ENCODE results near the gene CACNA1H. TPM values are rescaled to one million over a fixed set of nuclear protein-coding genes. Genes with fewer than 3 reads are reported as not detected.

The CACNA1H gene
- total RNA-seq, 2 experiments from 2014 or later, result 0.86 to 0.98 TPM

DNA sequence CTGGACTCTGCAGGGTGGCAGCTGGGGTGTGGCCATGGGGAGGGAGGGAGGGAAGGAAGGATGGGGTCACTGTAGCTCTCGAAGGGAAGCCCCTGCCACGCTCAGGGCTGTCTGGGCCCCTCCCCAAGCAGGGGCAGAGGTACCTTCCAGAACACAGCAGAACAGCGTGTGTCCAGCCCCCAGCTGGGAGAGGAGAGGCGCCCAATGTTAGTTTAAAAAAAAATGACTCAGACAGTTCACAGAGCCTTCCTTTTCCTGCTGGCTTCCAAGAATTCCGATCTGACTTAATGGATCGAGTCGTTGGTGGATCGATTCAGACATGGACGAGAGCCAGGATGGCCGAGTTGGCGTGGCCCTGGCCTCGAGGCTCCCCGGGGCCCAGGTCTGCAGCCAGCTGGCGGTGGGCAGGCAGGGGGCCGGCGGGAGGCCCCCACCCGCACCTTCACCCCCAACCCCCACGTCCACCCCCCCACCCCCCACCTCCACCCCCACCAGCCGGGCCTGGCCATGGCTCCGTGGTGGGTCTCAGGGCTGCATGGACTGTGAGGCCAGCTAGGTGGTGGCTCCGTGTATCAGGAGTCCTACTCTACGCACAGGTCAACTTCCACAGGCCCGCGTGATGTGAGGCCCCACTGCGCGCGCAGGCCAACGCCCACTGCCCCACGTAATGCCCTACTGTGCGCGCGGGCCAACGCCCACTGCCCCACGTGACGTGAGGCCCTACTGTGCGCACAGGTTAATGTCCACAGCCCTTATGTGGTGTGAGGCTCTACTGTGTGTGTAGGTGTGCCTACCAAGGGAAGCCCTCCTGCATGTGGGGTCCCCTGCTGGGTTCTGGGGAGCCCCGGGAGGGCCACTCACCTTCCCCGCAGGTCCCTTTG, 21.8 kb downstream of the CACNA1H start:
- no peaks in the 10 kb centered on the region for H3K4me1 Mint-ChIP-seq
- no peaks in the 10 kb centered on the region for H3K36me3 Mint-ChIP-seq (ENCODE audit: low read depth)
- DNase-seq, result no peak
- no peak for ATAC-seq
- POLR2A ChIA-PET, result no interaction called here
- CTCF ChIA-PET, result no interaction called here
- no peaks in the 10 kb centered on the region for H3K9me3 Mint-ChIP-seq (ENCODE audit: low read depth)
- intact Hi-C loops (cut with DNase I, micrococcal nuclease), result no loop called here
- H3K27ac Mint-ChIP-seq, result no peak overlapping the region
- no peaks in the 10 kb centered on the region for H3K27me3 Mint-ChIP-seq
- no peak overlapping the region for H3K4me3 Mint-ChIP-seq

DNA sequence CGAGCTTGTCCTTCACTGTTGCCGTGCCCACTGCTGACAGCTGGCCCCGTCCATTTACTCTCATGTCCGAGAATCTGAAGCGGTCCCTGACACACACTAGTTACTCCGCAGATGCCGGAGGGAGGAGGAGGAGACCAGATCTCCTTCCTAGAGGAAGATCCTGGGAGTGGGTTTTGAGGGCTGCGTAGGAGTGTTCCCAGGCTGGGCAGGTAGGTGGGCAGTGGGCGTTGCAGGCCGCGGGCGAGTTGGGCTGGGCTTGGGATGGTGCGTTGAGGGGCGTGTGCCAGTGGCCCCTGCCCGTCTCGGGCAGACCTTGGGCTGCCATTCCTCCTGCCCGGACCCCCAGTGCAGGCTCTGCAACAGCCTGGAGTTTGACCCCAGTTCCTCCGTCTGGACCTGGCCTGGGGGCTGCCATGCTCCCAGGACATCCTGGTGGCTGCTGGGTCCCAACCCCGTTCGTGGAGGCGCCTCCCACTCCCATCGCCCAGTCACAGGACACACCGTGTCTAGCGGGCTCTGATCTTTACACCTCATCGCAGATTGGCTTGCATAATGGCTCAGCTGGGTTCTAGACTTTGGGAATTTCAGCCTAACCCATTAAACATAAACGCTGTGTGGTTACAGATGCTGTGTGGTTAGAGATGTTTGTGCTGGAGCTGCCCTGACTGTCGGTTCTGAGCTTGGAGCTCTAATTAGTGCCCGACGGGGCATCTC, 22.8 kb downstream of the CACNA1H start:
- no peak overlapping the region for H3K4me3 Mint-ChIP-seq
- no peak for ATAC-seq
- no peak for DNase-seq
- POLR2A ChIA-PET, result no interaction called here
- H3K27me3 Mint-ChIP-seq, result no peaks in the 10 kb centered on the region
- CTCF ChIA-PET, result interaction anchor here (0.6 kb wide), 1 partner anchor 38 kb away, joined by 3 read pairs; no protein-coding TSS in a partner anchor
- H3K27ac Mint-ChIP-seq, result no peak overlapping the region
- intact Hi-C loops (cut with DNase I, micrococcal nuclease), result no loop called here
- no peaks in the 10 kb centered on the region for H3K36me3 Mint-ChIP-seq (ENCODE audit: low read depth)
- H3K9me3 Mint-ChIP-seq (ENCODE audit: low read depth), result no peaks in the 10 kb centered on the region
- no peaks in the 10 kb centered on the region for H3K4me1 Mint-ChIP-seq

DNA sequence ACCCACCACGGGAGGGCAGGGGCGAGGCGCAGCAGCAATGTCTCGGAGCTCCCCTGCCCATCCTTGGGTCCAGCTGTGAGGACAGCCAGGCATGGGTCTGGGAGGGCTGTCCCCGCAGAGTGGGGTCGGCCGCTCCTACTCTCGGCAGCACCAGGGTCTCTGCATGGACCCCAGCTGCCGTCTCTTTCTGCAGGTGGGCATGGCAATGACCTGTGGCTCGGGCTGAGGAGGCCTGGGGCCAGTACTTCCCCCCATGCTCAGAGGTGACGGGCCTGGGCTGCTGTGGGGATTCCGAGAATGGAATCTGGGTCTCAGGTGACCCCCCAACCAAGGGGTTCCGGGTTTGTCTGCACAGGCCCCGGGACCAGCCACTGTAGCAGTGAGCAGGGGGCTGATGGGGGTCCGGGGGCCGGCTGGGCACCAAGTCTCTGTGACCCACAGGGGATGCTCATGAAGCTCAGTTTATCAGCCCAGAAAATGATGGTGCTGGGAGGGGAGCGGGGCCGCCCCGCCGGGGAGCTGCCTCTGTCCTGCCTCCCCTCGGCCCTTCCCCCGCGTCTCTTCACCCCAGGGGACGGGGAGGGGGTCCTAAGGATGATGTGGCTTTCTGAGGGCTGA, 23.5 kb downstream of the CACNA1H start:
- DNase-seq (no peak), ATAC-seq (no peak)
- H3K27ac Mint-ChIP-seq, result no peak overlapping the region
- intact Hi-C loops (cut with DNase I, micrococcal nuclease), result no loop called here
- no peaks in the 10 kb centered on the region for H3K27me3 Mint-ChIP-seq
- ChIA-PET POLR2A (no interaction called here), CTCF (interaction anchor here (0.6 kb wide), 1 partner anchor 37 kb away, joined by 3 read pairs; no protein-coding TSS in a partner anchor)
- H3K4me1 Mint-ChIP-seq, result no peaks in the 10 kb centered on the region
- no peak overlapping the region for H3K4me3 Mint-ChIP-seq
- H3K9me3 Mint-ChIP-seq (ENCODE audit: low read depth), result no peaks in the 10 kb centered on the region
- no peaks in the 10 kb centered on the region for H3K36me3 Mint-ChIP-seq (ENCODE audit: low read depth)

DNA sequence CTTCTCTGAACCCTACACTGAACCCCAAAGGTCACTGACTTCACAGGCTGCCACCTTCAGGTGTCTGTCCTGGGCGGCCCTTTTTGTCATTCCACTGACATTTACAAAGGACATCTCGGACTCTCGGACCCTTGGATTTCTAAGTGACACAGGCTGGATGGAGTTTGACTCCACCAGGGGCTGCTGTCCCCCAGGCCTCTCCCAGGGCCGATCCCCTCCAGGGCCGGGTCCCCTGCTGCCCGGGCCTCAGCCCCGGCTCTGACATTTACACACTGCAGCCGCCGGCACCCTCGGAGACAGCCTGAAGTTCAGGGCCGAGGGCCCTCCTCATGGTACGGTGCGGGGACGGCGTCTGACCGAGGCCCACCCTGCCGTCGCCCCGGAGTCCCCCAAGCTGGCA, 24.1 kb downstream of the CACNA1H start:
- H3K4me1 Mint-ChIP-seq, result no peaks in the 10 kb centered on the region
- intact Hi-C loops (cut with DNase I, micrococcal nuclease), result no loop called here
- no peak overlapping the region for H3K4me3 Mint-ChIP-seq
- H3K27me3 Mint-ChIP-seq, result no peaks in the 10 kb centered on the region
- ChIA-PET CTCF (no interaction called here), POLR2A (no interaction called here)
- H3K36me3 Mint-ChIP-seq (ENCODE audit: low read depth), result no peaks in the 10 kb centered on the region
- ATAC-seq (no peak), DNase-seq (no peak)
- no peaks in the 10 kb centered on the region for H3K9me3 Mint-ChIP-seq (ENCODE audit: low read depth)
- H3K27ac Mint-ChIP-seq, result no peak overlapping the region

DNA sequence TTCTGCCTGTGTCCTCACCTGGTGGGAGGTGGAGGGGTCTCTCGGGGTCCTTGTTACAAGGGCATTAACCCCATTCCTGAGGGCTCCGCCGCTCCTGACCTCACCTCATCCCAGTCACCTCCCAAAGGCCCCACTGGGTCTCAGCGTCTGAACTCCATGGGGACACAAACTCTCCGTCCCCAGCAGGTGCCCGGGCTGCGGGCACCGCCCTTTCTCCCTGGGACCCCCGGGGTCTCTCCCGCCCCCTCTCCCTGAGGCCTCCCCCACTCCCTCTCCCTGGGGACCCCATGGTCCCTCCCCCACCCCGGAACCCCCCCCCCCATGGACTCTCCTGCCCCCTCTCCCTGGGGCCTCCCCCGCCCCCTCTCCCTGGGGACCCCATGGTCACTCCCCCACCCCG, 24.8 kb downstream of the CACNA1H start:
- CTCF ChIA-PET, result no interaction called here

DNA sequence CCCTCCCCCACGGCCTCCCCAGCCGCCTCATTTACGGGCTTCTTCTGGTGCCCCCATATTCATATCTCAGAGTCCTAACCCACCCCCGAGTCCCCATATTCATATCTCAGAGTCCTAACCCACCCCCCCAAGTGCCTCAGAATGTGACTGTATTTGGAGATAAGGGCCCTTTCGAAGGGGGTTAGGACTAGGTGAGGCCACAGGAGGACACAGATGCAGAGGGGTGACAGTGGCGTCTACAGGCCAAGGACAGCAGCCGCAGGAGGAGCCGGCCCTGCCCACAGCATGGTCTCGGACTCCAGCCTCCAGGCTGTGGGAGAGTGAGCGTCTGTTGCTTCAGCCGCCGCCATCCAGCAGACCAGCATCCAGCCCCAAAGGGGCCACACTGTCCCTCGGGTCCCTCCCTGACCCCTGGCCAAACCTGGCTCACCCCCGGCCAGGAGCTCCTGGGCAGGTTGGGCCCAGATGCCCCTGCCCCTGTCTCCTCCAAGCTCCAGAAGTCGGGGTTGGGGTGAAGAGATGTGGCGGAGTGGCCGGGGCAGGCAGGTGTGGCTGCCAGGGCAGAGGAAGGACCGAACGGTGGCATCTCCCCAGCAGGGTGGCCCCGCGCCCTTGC, 25.5 kb downstream of the CACNA1H start:
- POLR2A ChIA-PET, result no interaction called here
- CTCF ChIA-PET, result no interaction called here
- H3K4me3 Mint-ChIP-seq, result no peak overlapping the region
- intact Hi-C loops (cut with DNase I, micrococcal nuclease), result no loop called here
- ATAC-seq (no peak), DNase-seq (no peak)
- H3K4me1 Mint-ChIP-seq, result no peaks in the 10 kb centered on the region
- H3K36me3 Mint-ChIP-seq (ENCODE audit: low read depth), result no peaks in the 10 kb centered on the region
- H3K27me3 Mint-ChIP-seq, result no peaks in the 10 kb centered on the region
- H3K9me3 Mint-ChIP-seq (ENCODE audit: low read depth), result no peaks in the 10 kb centered on the region
- H3K27ac Mint-ChIP-seq, result no peak overlapping the region

More for the DNA sequence above, 24.8 kb downstream of the CACNA1H start:
- POLR2A ChIA-PET, result no interaction called here
- Mint-ChIP-seq H3K36me3 (ENCODE audit: low read depth) (no peaks in the 10 kb centered on the region), H3K9me3 (ENCODE audit: low read depth) (no peaks in the 10 kb centered on the region), H3K4me3 (no peak overlapping the region), H3K4me1 (no peaks in the 10 kb centered on the region), H3K27me3 (no peaks in the 10 kb centered on the region), H3K27ac (no peak overlapping the region)
- ATAC-seq, result no peak
- no peak for DNase-seq
- intact Hi-C loops (cut with DNase I, micrococcal nuclease), result no loop called here

DNA sequence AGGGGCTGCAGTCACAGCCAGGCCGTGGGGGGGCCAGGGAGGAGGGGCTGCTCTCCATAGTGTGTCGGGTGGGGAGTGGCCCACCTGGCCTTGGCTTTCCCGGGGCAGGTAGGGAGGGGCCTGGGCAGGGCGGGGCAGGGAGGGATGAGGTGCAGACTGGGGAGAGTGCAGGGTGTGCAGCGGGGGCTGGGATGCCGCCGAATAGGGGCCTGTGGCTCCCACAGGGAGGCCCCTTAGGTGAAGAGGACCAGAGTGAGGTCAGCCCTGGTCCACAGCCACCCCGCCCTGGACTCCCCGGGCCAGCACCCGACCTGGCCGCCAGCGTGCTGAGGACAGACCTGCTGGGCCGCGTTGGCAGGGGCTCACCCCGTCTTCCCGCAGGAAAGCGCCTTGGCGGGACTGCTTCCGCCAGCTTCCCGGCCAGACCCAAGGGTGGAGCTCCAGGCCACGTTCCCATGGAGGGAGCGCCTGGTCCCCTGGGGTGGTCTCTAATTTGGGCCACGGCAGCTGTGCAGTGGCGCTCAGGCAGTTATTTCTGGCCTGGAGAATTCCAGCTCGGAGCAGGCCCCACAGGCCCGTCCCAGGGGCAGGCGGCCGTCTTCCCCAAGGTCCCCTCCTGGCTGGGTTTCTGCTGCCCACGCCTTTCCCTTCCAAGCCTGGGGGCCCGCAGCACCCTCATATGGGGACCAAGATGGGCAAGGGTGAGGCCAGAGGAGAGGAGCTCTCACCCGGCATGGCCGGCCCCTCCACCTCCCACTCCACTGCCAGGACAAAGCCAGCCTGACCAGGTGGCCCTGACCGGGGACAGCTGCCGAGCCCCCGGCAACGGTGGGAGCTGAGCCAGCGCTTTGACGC, 27.9 kb downstream of the CACNA1H start:
- Mint-ChIP-seq H3K36me3 (ENCODE audit: low read depth) (no peaks in the 10 kb centered on the region), H3K27ac (no peak overlapping the region), H3K27me3 (no peaks in the 10 kb centered on the region), H3K4me3 (no peak overlapping the region), H3K4me1 (no peaks in the 10 kb centered on the region), H3K9me3 (ENCODE audit: low read depth) (no peaks in the 10 kb centered on the region)
- DNase-seq (no peak), ATAC-seq (no peak)
- intact Hi-C loops (cut with DNase I, micrococcal nuclease), result no loop called here
- POLR2A ChIA-PET, result no interaction called here
- CTCF ChIA-PET, result no interaction called here

DNA sequence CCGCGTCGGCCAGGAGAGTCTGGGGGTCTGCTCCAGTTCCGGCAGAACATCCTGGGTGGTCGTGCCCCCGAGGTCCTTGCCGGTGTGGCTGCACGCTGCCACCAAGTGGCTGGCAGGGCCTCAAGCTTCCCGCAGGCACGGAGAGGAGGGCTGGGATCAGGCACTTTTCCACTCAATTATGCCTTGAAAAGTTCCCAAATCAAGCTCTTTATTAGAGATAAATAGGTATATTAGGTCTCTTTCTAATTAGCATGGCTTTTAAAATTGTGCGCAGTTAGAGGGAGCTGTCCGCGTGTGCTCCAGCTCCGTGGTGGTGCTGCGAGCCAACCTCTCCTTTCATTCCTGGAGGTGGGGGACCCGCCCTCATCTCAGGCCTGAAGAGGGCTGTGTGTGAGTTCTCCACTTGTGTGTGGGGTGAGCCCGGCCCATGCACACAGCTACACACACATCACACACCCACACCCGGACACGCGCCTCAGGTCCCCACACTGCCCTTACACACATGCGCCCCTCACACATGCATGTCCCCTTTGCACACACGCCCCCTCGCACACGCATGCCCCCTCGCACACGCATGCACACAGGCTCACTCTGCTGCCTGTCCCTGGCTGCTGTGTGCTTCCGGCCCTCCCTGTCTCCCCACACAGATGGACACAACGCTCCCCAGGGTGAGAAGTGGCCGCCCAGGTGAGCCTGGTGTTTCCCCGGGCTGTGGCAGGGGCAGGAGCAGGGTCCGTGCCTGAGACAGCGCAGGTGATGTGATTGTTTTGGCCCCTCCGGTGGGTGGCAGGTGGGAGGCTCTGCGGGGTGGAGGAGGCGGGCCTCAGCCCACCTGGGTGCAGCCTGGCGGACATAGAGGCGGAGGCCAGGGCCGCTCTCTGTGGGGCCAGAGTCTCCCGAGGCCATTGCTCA, 28.8 kb downstream of the CACNA1H start:
- Mint-ChIP-seq H3K4me3 (no peak overlapping the region), H3K27ac (no peak overlapping the region), H3K27me3 (no peaks in the 10 kb centered on the region), H3K9me3 (ENCODE audit: low read depth) (no peaks in the 10 kb centered on the region), H3K36me3 (ENCODE audit: low read depth) (no peaks in the 10 kb centered on the region), H3K4me1 (no peaks in the 10 kb centered on the region)
- no peak for ATAC-seq
- no peak for DNase-seq
- intact Hi-C loops (cut with DNase I, micrococcal nuclease), result no loop called here
- ChIA-PET POLR2A (no interaction called here), CTCF (no interaction called here)

DNA sequence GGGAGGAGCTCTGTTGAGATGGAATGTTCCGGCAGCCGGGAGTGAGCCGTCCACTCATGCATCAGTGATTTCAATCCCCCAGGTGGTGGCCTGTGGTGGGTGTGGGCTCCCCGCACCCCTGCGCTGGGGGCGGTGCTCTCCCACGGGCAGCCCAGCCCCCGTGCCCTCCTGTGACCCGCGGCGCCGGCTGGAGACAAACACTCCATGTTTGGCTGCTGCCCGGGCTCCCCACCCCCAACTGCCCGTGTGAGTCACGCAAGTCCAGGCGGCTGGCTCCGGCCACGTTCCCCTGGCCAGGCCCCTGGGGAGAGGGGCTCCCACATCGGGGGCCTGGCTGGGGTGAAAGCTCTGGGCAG, 29.4 kb downstream of the CACNA1H start:
- Mint-ChIP-seq H3K9me3 (ENCODE audit: low read depth) (no peaks in the 10 kb centered on the region), H3K4me3 (no peak overlapping the region), H3K4me1 (no peaks in the 10 kb centered on the region), H3K27me3 (no peaks in the 10 kb centered on the region), H3K27ac (no peak overlapping the region), H3K36me3 (ENCODE audit: low read depth) (no peaks in the 10 kb centered on the region)
- intact Hi-C loops (cut with DNase I, micrococcal nuclease), result no loop called here
- ATAC-seq (no peak), DNase-seq (no peak)
- CTCF ChIA-PET, result no interaction called here
- POLR2A ChIA-PET, result no interaction called here

DNA sequence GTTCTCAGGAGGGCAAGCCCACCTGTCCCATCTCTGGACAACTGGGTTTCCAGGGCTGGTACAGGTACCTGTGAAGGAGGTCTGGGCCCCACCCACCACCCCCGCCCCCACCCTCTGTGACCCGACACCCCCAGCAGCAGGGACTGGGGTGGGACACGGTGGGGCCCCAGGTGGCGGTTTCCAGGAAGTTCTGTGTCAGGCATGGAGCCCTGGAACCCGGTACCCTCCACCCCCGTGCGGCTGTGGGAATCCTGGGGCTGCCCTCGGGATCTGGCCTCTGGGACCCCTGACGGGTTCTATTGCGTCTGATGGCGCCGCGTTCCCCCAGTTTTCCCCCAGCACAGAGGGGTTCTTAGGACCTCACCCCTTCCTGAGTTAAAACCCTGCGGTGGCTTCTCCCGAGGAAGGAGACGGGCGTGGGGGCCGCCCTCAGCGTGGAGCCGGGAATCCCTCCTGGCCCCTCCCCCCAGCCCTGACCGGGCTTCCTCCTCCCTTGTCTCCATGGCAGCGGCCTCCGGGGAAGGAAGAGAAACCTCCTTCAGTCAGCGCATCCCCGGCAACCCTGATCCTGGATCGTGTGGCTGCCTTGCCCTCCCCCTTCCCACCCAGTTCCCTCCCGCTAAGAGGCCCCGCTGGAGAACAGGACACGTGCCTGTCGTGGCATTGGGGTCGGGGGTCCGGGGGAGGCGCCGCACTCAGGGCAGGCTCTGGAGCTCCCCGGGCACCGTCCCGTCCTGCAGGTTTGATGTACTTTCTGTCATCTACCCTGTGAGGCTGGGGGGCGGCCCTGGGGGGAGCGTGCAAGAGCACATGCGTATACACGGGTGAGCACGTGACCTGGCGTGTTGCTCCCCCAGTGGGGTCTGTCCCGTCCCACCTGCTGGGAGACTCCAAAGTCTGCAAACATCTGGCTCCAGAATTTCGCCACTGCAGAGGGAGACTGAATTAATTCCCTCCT, 30.3 kb downstream of the CACNA1H start:
- no peaks in the 10 kb centered on the region for H3K27me3 Mint-ChIP-seq
- CTCF ChIA-PET, result interaction anchor here (0.6 kb wide), 1 partner anchor 10 kb away, joined by 3 read pairs; no protein-coding TSS in a partner anchor
- no peaks in the 10 kb centered on the region for H3K4me1 Mint-ChIP-seq
- intact Hi-C loops (cut with DNase I, micrococcal nuclease), result no loop called here
- POLR2A ChIA-PET, result no interaction called here
- H3K36me3 Mint-ChIP-seq (ENCODE audit: low read depth), result no peaks in the 10 kb centered on the region
- H3K9me3 Mint-ChIP-seq (ENCODE audit: low read depth), result no peaks in the 10 kb centered on the region
- H3K4me3 Mint-ChIP-seq, result no peak overlapping the region
- no peak for DNase-seq
- H3K27ac Mint-ChIP-seq, result no peak overlapping the region
- ATAC-seq, result no peak
